ENCODE results near the gene SFPQ. TPM values are rescaled to one million over a fixed set of nuclear protein-coding genes. Genes with fewer than 3 reads are reported as not detected.

The SFPQ gene
- total RNA-seq, 1 donor from 2014 or later = 216 TPM

GRCh38 chr1:35191429-35192055 lies 1.4 kb downstream of the SFPQ start:
- no peak for TF ChIP-seq CTCF (IDR thresholded peaks at IDR 0.05; ENCODE audit: insufficient read depth, low read length, poor library complexity, severe bottlenecking)

GRCh38 chr1:35190784-35191183 lies 2.2 kb downstream of the SFPQ start:
- peak overlapping the region; percentile 99 for H3K4me3 ChIP-seq (ENCODE audit: low read depth, low read length)
- peaks cover 5% of the 10 kb centered on the region for H3K36me3 ChIP-seq (ENCODE audit: control insufficient read depth, insufficient read depth, low read length)
- H3K27me3 ChIP-seq (ENCODE audit: control insufficient read depth, insufficient read depth, low read length) = no peaks in the 10 kb centered on the region
- no peak for TF ChIP-seq CTCF (IDR thresholded peaks at IDR 0.05; ENCODE audit: insufficient read depth, low read length, poor library complexity, severe bottlenecking)
- DNase-seq (ENCODE audit: low read depth) = no peak

More at GRCh38 chr1:35191429-35192055, 1.4 kb downstream of the SFPQ start:
- Histone ChIP-seq H3K36me3 (ENCODE audit: control insufficient read depth, insufficient read depth, low read length) (peaks cover 3% of the 10 kb centered on the region), H3K27me3 (ENCODE audit: control insufficient read depth, insufficient read depth, low read length) (no peaks in the 10 kb centered on the region), H3K4me3 (ENCODE audit: low read depth, low read length) (peak overlapping the region; percentile 99)
- DNase-seq (ENCODE audit: low read depth) = no peak

- Histone ChIP-seq H3K36me3 (ENCODE audit: control insufficient read depth, insufficient read depth, low read length) (peaks cover 5% of the 10 kb centered on the region), H3K27me3 (ENCODE audit: control insufficient read depth, insufficient read depth, low read length) (no peaks in the 10 kb centered on the region), H3K4me3 (ENCODE audit: low read depth, low read length) (no peak overlapping the region)
- DNase-seq (ENCODE audit: low read depth) = no peak
- TF ChIP-seq CTCF (IDR thresholded peaks at IDR 0.05; ENCODE audit: insufficient read depth, low read length, poor library complexity, severe bottlenecking) = no peak
These were observed 4.2 kb downstream of the SFPQ start for GRCh38 chr1:35188578-35189392.

GRCh38 chr1:35187816-35188342 lies 5.1 kb downstream of the SFPQ start:
- H3K27me3 ChIP-seq (ENCODE audit: control insufficient read depth, insufficient read depth, low read length) = no peaks in the 10 kb centered on the region
- H3K36me3 ChIP-seq (ENCODE audit: control insufficient read depth, insufficient read depth, low read length) = peaks cover 5% of the 10 kb centered on the region
- no peak for DNase-seq (ENCODE audit: low read depth)
- TF ChIP-seq CTCF (IDR thresholded peaks at IDR 0.05; ENCODE audit: insufficient read depth, low read length, poor library complexity, severe bottlenecking) = no peak
- no peak overlapping the region for H3K4me3 ChIP-seq (ENCODE audit: low read depth, low read length)

- no peak for DNase-seq (ENCODE audit: low read depth)
- no peak for TF ChIP-seq CTCF (IDR thresholded peaks at IDR 0.05; ENCODE audit: insufficient read depth, low read length, poor library complexity, severe bottlenecking)
- no peak overlapping the region for H3K4me3 ChIP-seq (ENCODE audit: low read depth, low read length)
- no peaks in the 10 kb centered on the region for H3K27me3 ChIP-seq (ENCODE audit: control insufficient read depth, insufficient read depth, low read length)
- peaks cover 4% of the 10 kb centered on the region for H3K36me3 ChIP-seq (ENCODE audit: control insufficient read depth, insufficient read depth, low read length)
These were observed 6.7 kb downstream of the SFPQ start for GRCh38 chr1:35186239-35186638.
